GM12874 (cell line): ENCODE measurements around the gene TRERF1.

Source experiments
- CTCF ChIP-seq: IDR thresholded peaks from 2 replicates; pipeline ENCODE4 v1.5.1; 2011; ENCODE audit warnings: low read depth, mild to moderate bottlenecking, control low read depth, low read length, moderate library complexity; ENCODE audit not compliant: insufficient read depth

Gene TRERF1

GRCh38 chr6:42338744-42339222, 112.9 kb downstream of the TRERF1 start:
- TF ChIP-seq CTCF: no peak

- TF ChIP-seq CTCF: no peak
These were observed 113.6 kb downstream of the TRERF1 start for GRCh38 chr6:42337985-42338743.

- TF ChIP-seq CTCF: no peak
These were observed 115.3 kb downstream of the TRERF1 start for GRCh38 chr6:42336431-42336830.

GRCh38 chr6:42335896-42336295, 115.8 kb downstream of the TRERF1 start:
- TF ChIP-seq CTCF: no peak

- no peak for TF ChIP-seq CTCF
These were observed 116.9 kb downstream of the TRERF1 start for GRCh38 chr6:42334870-42335269.

GRCh38 chr6:42333612-42334011, 118.1 kb downstream of the TRERF1 start:
- no peak for TF ChIP-seq CTCF

GRCh38 chr6:42332916-42333315, 118.8 kb downstream of the TRERF1 start:
- TF ChIP-seq CTCF: no peak
